ENCODE results near the gene PTAFR.

DNA sequence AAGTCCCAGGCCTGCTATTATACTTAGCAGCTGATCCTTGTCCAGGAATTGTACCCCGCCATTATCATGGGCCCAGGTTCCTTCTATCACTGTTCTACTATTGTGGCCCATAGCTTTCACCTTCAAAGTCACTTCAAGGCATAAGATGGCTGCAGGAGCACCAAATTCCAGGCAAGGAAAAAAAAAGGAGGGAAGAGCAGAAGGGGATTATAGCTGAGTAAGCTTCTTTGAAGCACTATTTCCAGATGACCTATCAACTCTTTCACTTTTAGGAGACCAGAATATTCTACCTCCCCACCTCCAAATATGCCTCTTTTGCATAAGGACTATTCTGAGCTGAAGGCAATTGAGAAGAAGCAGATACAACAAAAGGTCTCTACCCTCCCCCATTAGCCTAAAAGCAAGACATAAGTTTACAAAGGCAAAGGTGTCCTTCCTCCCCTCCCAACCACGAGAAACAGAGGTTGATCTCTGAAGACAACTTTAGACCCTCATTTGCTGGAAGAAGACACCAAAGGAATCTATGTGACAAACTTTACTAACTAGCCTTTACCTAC lies 41.8 kb downstream of the PTAFR start:
- no peak for TF ChIP-seq EP300 (IDR thresholded peaks at IDR 0.05; ENCODE audit: borderline replicate concordance in 1 of 2, low read depth in 2 of 2, low read length in 2 of 2)
- no peak for TF ChIP-seq FOSL1 (IDR thresholded peaks at IDR 0.05; ENCODE audit: insufficient read depth, low read depth, low read length)
- no peak for TF ChIP-seq RNF2 (IDR thresholded peaks at IDR 0.05; ENCODE audit: borderline replicate concordance, low read depth, low read length, missing control alignments, poor library complexity, severe bottlenecking)
- 0 out of 2 replicates have a peak, but pooled peaks have one; percentile 9 for TF ChIP-seq MAFK (IDR thresholded peaks at IDR 0.05; ENCODE audit: low read depth, low read length)
- TF ChIP-seq EZH2 (IDR thresholded peaks at IDR 0.05; ENCODE audit: low read depth, low read length, severe bottlenecking) = no peak
- no peak for TF ChIP-seq CEBPB (IDR thresholded peaks at IDR 0.05; ENCODE audit: low read depth, low read length)
- TF ChIP-seq SP2 (IDR thresholded peaks at IDR 0.05; ENCODE audit: low read length) = no peak
- TF ChIP-seq POLR2AphosphoS5 (IDR thresholded peaks at IDR 0.05; ENCODE audit: low read depth, low read length) = no peak
- TF ChIP-seq, protein P1, sequence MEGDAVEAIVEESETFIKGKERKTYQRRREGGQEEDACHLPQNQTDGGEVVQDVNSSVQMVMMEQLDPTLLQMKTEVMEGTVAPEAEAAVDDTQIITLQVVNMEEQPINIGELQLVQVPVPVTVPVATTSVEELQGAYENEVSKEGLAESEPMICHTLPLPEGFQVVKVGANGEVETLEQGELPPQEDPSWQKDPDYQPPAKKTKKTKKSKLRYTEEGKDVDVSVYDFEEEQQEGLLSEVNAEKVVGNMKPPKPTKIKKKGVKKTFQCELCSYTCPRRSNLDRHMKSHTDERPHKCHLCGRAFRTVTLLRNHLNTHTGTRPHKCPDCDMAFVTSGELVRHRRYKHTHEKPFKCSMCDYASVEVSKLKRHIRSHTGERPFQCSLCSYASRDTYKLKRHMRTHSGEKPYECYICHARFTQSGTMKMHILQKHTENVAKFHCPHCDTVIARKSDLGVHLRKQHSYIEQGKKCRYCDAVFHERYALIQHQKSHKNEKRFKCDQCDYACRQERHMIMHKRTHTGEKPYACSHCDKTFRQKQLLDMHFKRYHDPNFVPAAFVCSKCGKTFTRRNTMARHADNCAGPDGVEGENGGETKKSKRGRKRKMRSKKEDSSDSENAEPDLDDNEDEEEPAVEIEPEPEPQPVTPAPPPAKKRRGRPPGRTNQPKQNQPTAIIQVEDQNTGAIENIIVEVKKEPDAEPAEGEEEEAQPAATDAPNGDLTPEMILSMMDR (IDR thresholded peaks at IDR 0.05; ENCODE audit: control extremely low read depth in 1 of 3, insufficient read depth in 1 of 3, low read depth in 1 of 3, low read length in 3 of 3) = no peak
- TF ChIP-seq ZNF274 (IDR thresholded peaks at IDR 0.05; ENCODE audit: borderline replicate concordance, extremely low read depth, low read length) = no peak
- TF ChIP-seq, protein P2, sequence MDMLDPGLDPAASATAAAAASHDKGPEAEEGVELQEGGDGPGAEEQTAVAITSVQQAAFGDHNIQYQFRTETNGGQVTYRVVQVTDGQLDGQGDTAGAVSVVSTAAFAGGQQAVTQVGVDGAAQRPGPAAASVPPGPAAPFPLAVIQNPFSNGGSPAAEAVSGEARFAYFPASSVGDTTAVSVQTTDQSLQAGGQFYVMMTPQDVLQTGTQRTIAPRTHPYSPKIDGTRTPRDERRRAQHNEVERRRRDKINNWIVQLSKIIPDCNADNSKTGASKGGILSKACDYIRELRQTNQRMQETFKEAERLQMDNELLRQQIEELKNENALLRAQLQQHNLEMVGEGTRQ (IDR thresholded peaks at IDR 0.05; ENCODE audit: low read length) = no peak
- TF ChIP-seq RXRA (IDR thresholded peaks at IDR 0.05; ENCODE audit: insufficient read depth, low read depth, low read length) = no peak
- TF ChIP-seq HDAC2 (IDR thresholded peaks at IDR 0.05; ENCODE audit: borderline replicate concordance in 1 of 2, low read depth in 2 of 2, low read length in 2 of 2) = no peak
- no peak for TF ChIP-seq POLR2A (IDR thresholded peaks at IDR 0.05; ENCODE audit: control extremely low read depth in 1 of 2, low read depth in 2 of 2, low read length in 2 of 2)
